GM21360 (cell line): ENCODE results near the gene MLANA.

Experiments used
- ATAC-seq: cut with Tn5 transposase; IDR thresholded peaks from one replicate; pipeline ENCODE4 v1.9.1; 2021; ENCODE audit warnings: mild to moderate bottlenecking, moderate library complexity; ENCODE audit not compliant: unreplicated experiment

Gene MLANA

DNA sequence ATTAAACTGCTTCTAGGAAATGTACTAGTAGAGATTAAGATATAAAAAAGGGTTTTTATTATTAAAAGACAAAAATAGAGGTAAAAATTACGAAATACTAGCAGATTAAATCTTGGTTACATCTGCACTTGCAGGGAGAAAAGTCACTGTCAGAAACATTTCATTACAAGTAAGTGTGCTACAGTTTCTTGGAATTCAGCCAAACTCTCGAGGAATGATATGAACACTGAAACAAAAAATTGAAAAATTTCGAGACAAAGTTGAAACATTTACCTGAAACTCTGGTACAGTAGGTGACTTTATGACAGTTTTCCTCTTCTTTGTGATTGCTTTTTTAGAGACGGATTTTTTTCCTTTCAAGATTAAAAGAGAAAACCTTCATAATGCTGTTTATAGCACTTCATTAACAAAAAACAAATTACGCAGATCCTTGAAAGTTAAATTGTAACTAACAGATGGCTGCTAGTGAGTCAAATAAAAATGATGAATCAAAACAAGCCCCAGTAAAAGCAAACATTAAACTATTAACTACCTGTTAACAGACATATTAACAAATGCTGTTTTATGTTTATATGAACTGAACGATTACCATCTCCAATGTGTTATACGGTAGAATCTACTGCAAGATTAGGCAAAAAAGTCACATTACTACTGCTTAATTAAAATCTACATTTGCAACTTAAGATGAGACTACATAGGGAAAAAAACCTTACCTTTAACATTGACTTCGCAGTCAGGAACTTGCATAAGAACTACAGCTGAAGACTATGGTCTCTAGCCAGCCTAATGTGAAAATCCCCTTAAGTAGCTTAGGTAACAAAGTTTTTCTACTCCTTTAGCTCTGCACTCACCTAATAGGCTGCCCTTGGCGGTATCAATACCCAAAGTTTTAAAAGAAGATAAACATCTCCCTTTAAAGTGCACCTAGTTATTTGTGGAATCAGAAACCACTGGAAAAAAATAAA is 63.3 kb downstream of the MLANA start:
- ATAC-seq = no peak

DNA sequence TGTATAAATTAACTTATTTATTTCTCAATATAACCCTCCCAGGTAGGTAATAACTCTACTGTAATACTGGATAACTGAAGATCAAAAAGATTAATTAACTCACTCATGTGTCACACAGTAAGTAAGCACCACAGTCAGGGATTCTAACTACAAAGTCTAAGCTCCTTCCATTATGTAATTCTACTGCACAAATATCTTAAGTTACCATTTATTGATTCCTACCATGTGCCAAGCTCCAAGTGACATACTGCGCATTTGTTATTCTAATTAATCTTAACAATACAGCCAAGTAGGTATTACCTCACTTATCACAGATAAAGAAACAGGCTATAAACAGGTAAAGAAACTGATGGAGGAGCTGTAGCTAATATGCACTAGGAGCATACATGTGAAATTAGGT is 66.5 kb downstream of the MLANA start:
- no peak for ATAC-seq

DNA sequence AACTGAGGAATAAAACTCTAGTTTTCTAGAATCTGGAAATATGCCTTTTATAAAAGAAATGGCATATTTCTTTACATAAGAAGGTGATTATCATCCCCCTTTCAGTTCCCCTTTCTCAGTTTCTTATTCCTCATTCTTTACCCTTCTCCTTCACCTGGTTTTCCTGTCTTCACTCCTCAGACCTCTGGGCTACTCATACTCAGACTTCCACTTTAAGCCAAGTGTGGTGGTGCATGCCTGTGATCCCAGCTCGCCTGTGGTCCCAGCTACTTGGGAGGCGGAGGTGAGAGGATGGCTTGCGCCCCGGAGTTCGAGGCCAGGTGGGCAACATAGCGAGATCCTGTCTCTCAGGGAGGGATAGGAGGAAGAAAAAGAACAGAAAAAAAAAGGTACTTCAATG is 67.6 kb downstream of the MLANA start:
- no peak for ATAC-seq
